Retina (tissue), 1 donor: Measurements from ENCODE around the gene GSTO2.
"Not testable (repeated sequence)": the region's sequence is repeated elsewhere in the genome, so short reads cannot be mapped to it uniquely, and the experiment has no call there.

Experiments
- DNase-seq: peaks from one replicate; pipeline ENCODE4 v3.0.0-alpha.2; 2016

Gene GSTO2

DNA sequence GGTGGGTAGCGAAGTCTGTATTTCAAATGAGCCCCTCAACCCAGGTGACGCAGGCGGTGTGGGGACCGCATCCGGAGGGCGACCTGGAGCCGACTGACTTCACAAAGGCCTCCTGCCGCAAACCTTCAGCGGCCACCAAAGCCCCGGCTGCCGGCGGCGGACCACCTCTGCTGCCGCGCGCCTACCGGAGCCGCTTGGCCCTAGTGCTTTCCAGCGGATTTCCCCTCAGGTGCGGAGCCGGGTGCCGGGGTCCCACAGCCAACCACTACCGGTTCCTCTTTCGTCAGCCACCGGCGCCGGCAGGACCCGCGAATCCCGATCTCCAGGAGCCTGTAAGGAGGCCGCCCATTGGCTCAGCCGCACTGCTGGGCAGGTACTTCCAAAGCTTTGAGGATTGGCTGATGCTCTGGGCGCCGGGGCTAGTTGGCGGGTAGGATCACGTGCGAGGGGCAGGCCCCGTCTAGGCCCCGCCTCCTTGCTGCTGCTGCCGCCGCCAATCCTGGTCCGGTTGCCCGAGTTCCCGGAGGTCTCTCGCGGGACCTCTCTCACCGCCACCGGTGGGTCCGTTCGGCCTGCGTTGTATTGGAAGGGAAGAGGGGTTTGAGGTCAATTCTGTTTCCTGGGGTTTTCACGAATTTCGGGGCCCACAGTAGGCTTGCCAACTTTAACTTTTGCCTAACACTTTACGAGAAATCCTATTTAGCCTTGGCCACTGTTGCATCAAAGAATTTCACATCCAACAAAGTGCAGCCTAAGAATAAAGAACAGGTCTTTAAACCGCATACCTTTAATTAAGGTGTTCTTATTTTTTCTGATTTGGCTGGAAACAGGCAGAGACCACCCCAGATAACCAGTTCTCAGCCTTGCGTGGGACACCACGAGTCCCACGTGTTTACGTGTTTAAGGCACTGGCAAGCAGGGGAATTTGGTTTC lies at the start of gene GSTO2:
Gene GSTO2 (plus strand): TSS at position 472 of the 933 bp plus-strand sequence. CDS start 5,732 bp downstream, outside the sequence.
- DNase-seq: peak; percentile 97

DNA sequence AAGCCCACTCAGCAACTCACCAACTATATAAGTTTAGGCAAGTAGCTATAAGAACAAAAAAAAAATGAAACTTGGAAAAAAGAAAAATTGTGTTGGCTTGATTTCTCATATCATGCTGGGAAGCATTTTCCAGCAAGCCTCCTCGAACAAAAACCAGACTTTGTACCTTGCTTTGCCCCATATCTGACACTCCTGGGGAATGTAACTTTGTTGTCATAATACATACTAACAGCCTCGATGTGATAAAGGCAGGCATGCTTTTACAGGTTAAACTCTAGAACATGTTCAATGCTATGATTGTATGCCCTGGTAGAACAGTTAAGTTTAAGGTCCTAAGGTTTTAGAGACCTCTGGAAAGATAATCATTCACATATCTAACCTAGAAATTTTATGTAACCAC lies 48.5 kb upstream of the GSTO2 start:
- DNase-seq: no peak

DNA sequence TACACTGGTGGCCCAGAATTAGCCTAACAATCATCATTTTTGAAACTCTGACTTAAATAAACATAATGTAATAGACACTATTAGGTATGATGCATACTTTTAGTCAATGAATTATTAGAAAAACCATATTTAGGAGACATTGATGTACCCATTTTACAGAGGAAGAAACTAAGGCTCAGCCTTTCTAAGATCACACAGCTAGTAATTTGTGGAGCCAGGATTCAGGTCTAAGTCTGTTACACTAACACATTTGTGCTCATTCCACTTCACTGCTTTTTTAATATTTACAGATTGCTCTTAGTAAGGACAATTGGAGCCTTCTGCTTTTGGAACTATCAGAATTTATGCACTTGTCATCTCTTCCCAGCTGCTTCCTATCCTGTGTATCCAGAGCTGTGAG lies 45.7 kb upstream of the GSTO2 start:
- no peak for DNase-seq

DNA sequence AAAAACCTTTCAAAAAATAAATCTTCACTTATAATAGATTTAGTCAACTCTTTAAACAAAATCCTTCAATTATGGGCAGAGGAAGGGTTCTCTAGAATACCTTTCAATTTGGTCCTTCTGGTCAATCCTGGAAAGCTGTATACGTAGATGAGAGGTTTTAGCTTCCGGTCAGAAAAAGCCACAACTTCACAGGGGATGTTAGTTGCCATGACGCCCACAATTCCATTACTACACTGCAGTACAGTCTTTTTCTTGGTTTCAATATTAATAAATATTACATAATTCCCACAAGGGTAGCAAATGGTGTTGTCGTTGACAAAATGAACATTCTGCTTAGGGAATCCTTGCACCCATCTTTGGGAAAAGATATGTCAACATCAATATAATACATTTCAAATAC lies 38.5 kb upstream of the GSTO2 start:
- no peak for DNase-seq

DNA sequence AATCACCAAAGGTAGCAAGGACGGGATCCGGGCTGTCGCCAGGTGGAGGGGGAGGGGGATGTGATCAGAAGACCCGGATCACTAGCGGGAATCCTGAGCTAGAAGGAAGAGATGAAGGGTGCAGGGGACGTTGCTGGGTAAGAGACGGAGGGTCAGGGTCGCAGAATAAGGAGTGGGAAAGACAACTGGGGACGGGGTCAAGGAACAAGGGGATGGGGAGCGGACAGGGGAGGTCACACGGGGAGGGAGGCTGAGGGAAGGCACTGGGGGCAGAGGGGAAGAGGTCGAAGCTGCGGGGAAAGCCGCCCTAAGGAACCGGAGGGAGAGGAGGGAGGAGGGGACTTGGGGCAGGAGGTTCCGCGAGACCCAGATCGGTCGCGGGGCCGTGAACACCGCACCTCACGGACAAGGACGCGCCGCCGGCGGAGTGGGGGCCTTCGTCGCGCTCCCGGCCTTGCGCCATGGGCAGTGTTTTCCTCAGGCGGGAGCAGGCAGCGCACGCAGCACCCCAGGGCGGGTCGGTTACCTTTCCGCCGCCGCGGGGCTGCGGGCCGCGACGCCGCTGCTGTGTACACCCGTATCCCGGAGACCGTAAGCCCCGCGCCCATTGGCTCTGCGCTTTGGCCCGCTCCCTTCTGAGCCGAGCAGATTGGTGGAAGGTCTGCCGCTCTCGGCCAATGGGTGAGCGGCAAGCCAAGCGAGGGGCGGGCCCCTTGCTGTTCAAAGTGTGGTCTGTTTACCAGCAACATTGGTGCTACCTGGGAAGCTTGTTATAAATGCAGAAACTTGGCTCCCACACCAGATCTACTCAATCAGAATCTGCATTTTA lies 37.0 kb upstream of the GSTO2 start, which contains the start of gene CFAP43:
Gene CFAP43 (minus strand): TSS at position 581 of the 829 bp plus-strand sequence. CDS start 118 bp downstream, at position 463.
- peak; percentile 99 for DNase-seq

DNA sequence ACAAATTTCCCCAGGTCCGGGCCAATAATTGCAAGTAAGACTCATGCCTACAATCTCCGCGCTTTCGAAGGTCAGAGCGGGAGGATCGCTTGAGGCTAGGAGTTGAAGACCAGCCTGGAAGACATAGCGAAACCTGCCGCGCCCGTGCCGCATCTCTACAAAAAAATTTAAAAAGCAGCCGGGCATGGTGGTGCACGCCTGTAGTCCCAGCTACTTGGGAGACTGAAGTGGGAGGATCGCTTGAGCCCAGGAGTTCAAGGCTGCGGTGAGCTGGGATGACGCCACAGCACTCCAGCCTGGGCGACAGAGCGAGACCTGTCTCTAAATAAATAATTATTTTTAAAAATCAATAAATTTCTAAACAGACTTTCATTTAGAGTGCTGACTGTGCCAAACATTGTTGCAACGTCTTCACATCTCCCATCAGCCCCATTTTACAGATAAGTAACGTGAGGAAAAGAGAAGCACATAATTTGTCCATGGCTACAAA lies 36.3 kb upstream of the GSTO2 start:
- no peak for DNase-seq

DNA sequence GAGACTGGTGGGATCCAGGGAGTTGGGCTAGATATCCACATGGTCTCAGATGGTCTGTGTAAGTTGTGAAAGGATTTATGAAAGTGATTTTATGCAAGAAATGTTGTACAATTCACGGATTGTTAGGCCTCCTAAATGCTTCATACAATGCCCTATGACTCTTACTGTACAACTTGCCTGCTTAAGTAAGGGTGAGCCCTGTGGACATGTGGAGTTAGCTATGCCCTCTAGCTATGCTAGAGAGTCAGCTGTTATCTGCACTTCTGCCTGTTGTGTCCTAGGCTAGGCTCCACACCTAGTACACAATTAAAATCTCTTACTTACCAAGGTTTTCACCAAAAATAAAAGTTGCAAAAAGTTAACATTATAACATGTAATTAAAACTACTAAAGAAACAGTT lies 35.2 kb upstream of the GSTO2 start:
- no peak for DNase-seq

DNA sequence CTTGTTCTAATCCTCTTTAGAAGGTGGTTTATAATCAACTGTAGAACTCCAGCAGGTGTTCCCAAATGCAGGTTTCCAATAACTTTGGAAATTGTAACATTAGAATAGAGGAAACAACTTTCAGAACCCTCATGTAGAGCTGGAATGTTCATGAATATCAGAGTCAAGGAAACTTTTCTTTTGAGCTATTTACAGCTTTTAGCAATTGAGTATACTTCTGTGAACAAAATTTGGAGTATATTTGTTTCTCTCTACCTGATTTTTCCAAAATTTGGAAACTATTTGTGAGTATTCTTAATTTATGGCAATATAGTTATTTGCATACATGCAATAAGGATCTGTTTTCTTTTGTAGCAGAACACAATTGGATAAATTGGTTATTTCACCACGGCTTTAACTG lies 34.0 kb upstream of the GSTO2 start:
- DNase-seq: no peak

DNA sequence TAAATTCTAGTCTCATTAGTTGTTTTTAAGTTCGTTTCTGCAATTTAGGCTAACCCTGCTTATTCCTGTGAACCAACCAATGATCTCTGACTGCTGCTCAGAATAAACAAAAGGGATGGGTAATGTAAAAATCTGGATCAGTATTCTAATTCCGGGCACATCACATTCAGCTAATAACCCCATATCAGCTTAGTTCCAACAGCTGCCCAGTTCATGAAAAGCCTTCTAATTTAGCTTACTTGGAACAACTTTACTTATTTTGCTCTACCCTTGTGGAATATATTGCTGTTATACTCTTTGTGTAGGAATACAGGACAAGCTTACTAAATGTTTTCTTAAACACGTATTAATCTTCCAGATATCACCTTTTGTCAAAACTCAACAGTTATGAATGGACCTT lies 33.2 kb upstream of the GSTO2 start:
- DNase-seq: no peak

DNA sequence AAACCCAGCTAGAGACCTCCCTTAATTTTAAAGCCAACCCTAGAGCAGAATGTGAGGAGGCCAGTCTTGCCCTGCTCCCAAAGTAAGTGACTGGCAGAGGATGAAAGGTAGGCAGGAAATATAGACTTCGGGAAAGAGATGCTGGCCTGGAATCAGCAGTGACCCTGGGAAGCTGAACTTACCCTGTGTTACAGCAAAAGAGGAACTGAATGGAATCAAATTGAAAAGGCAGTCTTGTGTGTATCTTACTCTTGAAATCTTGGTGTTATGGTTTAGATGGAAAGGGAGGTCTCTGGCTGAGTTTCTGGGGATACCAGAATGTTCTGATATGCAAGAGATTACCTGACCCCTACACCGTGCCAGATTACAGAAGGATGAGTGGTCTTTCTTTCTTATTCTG lies 28.9 kb upstream of the GSTO2 start:
- DNase-seq: no peak

DNA sequence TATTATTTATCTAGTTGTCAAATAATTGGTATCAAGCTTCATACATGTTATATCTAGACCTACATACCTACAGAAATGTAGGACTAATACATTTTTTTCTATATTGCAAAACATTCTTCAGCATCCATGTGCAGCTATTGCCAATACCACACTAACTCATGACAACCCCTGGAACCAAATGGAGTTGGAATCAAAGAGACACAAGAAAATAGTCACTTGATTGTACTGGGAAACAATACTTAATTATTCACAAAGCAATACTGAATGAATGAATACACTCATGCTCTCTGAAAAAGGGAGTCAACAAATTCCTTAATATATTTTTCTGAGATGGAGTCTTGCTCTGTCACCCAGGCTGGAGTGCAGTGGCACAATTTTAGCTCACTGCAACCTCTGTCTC lies 26.4 kb upstream of the GSTO2 start:
- DNase-seq: no peak

DNA sequence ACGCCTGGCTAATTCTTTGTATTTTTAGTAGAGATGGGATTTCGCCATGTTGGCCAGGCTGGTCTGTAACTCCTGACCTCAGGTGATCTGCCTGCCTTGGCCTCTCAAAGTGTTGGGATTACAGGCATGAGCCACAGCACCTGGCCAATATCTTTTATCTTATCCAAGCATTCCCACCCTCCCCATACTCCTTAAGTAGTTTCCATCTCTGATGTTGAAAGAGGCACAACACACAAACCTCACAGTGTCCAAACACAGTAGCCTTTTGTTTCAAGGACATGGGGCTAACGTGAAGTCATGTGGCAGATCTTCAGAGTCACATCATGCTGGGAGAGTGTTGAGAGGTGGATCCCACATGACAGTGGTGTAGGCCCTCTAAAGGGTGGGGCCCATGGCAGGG lies 26.0 kb upstream of the GSTO2 start:
- not testable (repeated sequence) for DNase-seq

DNA sequence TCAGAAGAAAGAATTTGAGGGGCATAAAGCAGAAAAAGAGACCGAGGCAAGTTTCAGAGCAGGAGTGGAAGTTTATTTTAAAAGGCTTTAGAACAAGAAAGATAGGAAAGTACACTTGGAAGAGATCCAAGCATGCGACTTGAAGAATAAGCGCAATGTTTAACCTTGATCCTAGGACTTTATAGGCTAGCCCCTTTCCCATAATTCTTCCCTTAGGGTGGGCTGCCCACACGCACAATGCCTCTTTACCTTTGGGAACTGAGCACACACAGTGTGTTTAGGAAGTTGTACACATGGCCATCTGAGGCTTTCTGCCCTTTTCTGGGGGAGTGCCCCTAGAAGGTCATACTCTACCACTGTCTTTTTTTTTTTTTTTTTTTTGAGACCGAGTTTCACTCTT lies 25.5 kb upstream of the GSTO2 start:
- no peak for DNase-seq

DNA sequence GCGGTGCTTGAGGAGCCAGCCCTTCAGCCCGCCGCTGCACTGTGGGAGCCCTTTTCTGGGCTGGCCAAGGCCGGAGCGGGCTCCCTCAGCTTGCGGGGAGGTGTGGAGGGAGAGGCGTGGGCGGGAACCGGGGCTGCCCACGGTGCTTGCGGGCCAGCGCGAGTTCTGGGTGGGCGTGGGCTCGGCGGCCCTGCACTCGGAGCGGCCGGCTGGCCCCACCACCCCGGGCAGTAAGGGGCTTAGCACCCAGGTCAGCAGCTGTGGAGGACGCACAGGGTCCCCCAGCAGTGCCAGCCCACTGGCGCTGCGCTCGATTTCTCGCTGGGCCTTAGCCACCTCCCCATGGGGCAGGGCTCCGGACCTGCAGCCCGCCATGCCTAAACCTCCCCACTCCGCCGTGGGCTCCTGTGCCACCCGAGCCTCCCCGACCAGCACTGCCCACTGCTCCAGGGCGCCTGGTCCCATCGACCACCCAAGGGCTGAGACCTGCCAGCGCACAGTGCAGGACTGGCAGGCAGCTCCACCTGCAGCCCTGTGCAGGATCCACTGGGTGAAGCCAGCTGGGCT lies 23.8 kb upstream of the GSTO2 start:
- no peak for DNase-seq

DNA sequence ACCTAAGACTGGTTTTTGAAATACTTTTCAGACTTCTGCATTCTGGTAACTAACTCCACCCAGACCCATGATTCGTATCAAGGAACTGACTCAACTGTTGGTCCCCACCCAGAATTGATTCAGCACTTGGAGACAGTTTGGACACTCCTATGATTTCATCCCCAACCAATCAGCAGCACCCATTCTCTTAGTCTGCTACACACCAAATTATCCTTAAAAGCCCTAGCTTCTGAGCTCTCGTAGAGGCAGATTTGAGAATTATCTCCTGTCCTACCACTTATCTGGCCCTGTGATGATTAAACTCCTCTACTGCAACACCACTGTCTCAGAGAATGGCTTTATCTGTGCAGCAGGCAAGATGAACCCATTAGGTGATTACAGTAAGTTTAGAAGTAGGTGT lies 22.0 kb upstream of the GSTO2 start:
- no peak for DNase-seq

DNA sequence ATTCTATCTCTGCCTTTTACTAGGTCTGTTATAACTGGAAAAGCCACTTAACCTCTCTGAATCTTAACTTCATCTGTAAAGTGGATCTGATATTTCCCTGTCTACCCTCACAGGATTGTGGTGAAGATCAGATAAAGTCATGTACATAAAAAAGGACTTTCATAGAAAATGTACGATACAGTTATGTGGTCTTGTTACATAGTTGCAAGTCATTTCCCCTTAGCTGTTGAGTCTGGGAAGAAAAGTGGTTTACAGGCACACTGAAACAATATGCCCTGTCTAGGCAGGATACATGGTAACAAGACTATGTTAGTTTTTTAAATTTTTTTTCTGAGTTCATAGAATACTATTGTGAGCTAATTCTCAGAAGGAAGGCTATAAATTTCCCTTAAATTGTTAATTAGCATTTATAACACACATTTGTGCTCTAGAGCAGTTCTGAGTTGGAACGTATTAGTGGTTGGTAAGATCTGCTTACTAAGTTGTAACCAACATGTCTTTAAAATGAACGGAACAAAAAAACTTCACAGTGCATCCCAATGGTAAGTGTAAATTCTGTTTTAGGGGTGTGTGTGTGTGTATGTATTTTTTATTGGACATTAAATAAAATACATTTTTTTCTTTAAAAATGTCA lies 21.4 kb upstream of the GSTO2 start:
- no peak for DNase-seq

DNA sequence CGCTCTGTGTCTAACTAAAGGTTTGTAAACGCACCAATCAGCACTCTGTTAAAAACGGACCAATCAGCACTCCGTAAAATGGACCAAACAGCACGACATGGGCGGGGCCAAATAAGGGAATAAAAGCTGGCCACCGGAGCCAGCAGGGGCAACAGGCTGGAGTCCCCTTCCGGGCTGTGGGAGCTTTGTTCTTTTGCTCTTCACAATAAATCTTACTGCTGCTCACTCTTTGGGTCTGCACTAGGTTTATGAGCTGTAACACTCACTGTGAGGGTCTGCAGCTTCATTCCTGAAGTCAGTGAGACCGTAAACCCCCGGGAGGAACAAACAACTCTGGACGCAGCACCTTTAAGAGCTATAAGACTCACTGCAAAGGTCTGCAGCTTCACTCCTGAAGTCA lies 20.1 kb upstream of the GSTO2 start:
- not testable (repeated sequence) for DNase-seq

DNA sequence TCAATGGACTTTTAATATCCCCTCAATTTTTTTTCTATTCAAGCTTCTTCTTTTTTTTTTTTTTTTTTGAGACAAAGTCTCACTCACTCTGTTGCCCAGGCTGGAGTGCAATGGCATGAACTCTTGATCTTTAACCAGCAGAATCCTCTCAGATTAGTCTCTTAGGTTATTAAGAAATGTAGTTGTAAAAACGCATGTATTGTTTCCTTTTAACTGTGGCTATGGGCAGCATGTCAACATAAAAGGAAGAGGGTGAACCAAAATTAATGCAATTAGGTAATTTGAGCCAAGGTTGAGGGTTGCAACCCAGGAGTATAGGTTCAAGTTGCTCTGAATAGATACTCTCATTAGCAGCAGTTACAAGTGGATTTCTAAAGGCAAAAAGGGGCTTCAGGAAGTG lies 18.6 kb upstream of the GSTO2 start:
- no peak for DNase-seq

DNA sequence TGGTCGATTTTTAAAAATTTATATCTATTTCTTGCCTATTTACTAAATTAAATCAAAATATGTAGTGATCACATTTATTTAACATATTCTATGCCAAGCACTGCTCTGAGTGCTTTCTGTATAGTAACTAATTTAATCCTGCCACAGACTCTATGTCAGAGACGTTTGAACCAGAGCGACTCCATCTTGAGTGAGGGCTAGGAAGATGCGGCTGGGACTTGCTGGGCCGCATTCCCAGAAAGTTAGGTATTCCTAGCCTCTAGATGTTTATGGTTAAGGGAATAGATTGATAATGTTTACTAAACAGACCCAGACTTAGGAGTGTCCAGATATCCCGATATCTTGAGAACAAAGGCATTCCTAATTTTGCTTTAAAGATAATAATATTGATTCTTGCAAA lies 17.5 kb upstream of the GSTO2 start:
- no peak for DNase-seq

DNA sequence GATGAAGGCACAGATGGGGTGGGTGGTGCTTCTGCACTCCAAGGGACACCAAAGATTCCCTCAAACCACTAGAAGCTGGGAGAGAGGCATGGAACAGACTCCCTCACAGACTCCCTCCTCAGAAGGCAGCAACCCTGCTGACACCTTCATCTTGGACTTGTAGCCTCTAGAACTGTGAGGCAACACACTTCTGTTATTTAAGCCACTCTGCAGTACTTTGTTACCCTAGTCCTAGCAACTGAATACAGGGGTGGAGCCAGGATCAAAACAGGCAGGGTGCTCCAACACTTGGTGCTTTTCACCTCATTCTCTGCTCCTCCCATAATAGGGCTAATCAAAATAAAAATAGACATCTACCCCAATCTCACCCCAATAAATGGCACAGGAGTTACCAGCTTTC lies 16.6 kb upstream of the GSTO2 start:
- DNase-seq: no peak

DNA sequence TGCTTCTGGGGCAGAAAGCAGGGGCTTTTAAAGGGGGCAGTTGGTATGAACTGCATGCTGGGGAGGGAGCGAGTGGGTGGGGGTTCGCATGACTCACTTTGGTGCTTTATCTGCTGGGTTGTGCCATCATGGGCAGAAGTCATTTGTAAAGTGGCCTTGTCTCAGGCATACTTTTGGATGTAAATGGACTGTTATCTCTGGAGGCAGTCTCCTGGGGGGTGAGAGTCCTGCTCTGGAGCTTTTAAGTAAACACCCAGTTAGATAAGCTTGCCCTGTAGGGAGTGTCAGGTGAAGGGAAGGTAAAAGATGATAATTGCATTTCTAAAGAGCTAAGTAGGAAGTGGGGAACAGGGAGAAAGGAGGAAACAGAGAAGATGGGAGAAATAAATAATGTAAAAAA lies 15.9 kb upstream of the GSTO2 start:
- DNase-seq: no peak

DNA sequence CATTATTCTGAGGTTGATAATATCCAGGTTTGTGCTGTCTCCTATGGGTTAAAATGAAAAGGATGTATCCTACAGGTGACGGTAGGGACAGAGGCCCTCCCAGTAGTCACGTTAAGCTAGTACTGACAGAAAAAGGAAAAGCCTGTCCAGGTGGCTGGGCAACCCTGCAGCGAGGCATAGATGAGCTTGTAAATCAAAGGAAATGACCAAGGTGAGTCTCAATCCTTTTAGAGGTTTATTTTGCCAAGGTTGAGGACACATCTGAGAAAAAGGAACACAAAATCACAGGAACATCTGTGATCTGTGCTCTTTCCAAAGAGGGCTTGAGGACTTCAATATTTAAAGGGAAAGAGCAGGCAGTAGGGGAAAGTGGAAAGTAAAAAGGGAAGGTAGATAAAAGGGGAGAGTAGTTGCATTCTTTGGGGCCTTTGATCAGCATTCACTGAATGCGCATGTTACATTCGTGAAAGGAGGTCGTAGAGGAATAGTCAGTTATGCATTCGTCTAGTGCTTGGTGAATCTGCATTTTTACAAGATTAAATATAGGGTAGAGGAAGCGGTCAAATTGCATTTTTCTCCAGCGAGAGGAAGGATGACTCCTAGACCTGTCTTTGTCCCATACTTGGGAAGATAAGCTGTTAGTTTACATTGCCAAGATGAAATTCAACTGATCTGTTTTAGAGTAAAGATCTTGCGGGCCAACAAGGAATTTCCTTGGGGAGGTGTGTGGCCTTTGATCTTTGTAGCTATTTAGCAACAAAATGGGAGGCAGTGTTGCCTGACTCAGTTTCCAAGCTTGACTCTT lies 15.2 kb upstream of the GSTO2 start:
- DNase-seq: no peak
